PC-9 (cell line): ENCODE results near the gene USP43. TPM values are rescaled to one million over a fixed set of nuclear protein-coding genes. Genes with fewer than 3 reads are reported as not detected.
A peak's percentile ranks its signal among the peaks of the same experiment; 100 is the strongest.

Experiments used
- BruUV-seq: library from RNA; stranded (reverse); fragments of 400-500 nt; replicated peaks from 2 replicates; lab custom pipeline; 2021; lab: Mats Ljungman, UMichigan
- CTCF ChIA-PET: fragments of 300-600 bp; sonication (Branson Sonifier 250); formaldehyde crosslinking; loops from one replicate; lab custom pipeline; 2022; ENCODE audit warnings: antibody characterized with exemption; lab: Charles Lee
- POLR2A ChIA-PET: fragments of 300-600 bp; sonication (Branson Sonifier 250); formaldehyde crosslinking; loops from one replicate; lab custom pipeline; 2022; ENCODE audit warnings: antibody characterized with exemption; ENCODE audit not compliant: unreplicated experiment; lab: Charles Lee
- DNase-seq, 2 experiments: peaks; one replicate each; pipeline versions ENCODE4 v3.0.0 to v3.0.0-alpha.2; 2015 to 2022; ENCODE audit warnings: mixed read lengths in 1 of 2
- H2AFZ ChIP-seq: fragments of 200-600 bp; sonication (generic); 2 replicates; pipeline ENCODE4 v1.8.1; 2017; ENCODE audit warnings: antibody characterized with exemption
- H3F3A ChIP-seq: fragments of 200-600 bp; sonication (generic); 2 replicates; pipeline ENCODE4 v1.8.1; 2017; ENCODE audit warnings: antibody characterized with exemption, mild to moderate bottlenecking, low read depth; ENCODE audit not compliant: insufficient read depth
- H3K27ac ChIP-seq: fragments of 200-600 bp; sonication (generic); 2 replicates; pipeline ENCODE4 v1.6.1; 2016; ENCODE audit warnings: mixed run types
- H3K27me3 ChIP-seq: fragments of 200-600 bp; sonication (generic); 2 replicates; pipeline ENCODE4 v1.6.1; 2016; ENCODE audit warnings: low read depth, mixed run types; ENCODE audit not compliant: insufficient read depth
- H3K36me3 ChIP-seq: fragments of 200-600 bp; sonication (generic); 2 replicates; pipeline ENCODE4 v1.6.1; 2016; ENCODE audit warnings: low read depth, mixed run types
- H3K4me1 ChIP-seq: fragments of 200-600 bp; sonication (generic); replicated peaks from 2 replicates; pipeline ENCODE4 v1.6.1; 2016; ENCODE audit warnings: mixed run types; ENCODE audit not compliant: insufficient read depth
- H3K4me2 ChIP-seq: fragments of 200-600 bp; sonication (generic); 2 replicates; pipeline ENCODE4 v1.6.1; 2017; ENCODE audit warnings: mixed run types
- H3K4me3 ChIP-seq: fragments of 200-600 bp; sonication (generic); 2 replicates; pipeline ENCODE4 v1.6.1; 2016; ENCODE audit warnings: mixed run types
- H3K79me2 ChIP-seq: fragments of 200-600 bp; sonication (generic); 2 replicates; pipeline ENCODE4 v1.6.1; 2017; ENCODE audit warnings: low read depth, mixed run types
- H3K9me2 ChIP-seq: fragments of 200-600 bp; sonication (generic); 2 replicates; pipeline ENCODE4 v1.8.1; 2017; ENCODE audit warnings: mild to moderate bottlenecking; ENCODE audit not compliant: insufficient read depth
- H3K9me3 ChIP-seq: fragments of 200-600 bp; sonication (generic); 2 replicates; pipeline ENCODE4 v1.8.1; 2016; ENCODE audit warnings: low read depth; ENCODE audit not compliant: insufficient read depth
- H4K20me1 ChIP-seq: fragments of 200-600 bp; sonication (generic); 2 replicates; pipeline ENCODE4 v1.8.1; 2017; ENCODE audit not compliant: insufficient read depth
- CTCF ChIP-seq: fragments of 200-600 bp; sonication (generic); conservative IDR thresholded peaks from 2 replicates; pipeline ENCODE4 v1.6.1; 2017; ENCODE audit warnings: mixed run types, antibody characterized with exemption, mild to moderate bottlenecking, moderate library complexity
- EZH2 ChIP-seq: fragments of 200-600 bp; sonication (generic); IDR thresholded peaks from 2 replicates; pipeline ENCODE4 v1.8.0; 2017; ENCODE audit warnings: antibody characterized with exemption, low read depth
- intact Hi-C: fragments of 100-400 bp; cut with micrococcal nuclease; formaldehyde crosslinking; loops from one replicate; pipeline ENCODE4 v1.10.0; 2022; ENCODE audit not compliant: unreplicated experiment
- total RNA-seq: library from RNA; stranded (reverse); gene quantifications from 2 replicates; pipeline ENCODE4 v1.2.3, GENCODE V29; 2021

The USP43 gene
- total RNA-seq, 1 experiment from 2014 or later, result 16.0 TPM

DNA sequence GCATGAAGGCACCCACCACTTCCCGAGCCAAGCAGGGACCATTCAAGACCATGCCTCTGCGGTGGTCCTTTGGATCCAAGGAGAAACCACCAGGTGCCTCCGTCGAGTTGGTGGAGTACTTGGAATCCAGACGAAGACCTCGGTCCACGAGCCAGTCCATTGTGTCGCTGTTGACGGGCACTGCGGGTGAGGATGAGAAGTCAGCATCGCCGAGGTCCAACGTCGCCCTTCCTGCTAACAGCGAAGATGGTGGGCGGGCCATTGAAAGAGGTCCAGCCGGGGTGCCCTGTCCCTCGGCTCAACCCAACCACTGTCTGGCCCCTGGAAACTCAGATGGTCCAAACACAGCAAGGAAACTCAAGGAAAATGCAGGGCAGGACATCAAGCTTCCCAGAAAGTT is 82.7 kb downstream of the USP43 start:
- Histone ChIP-seq H3K9me3 (no peaks in the 10 kb centered on the region), H3F3A (no peaks in the 10 kb centered on the region), H3K4me3 (no peak overlapping the region), H2AFZ (no peak overlapping the region), H3K27me3 (no peaks in the 10 kb centered on the region), H3K36me3 (no peaks in the 10 kb centered on the region), H3K9me2 (no peaks in the 10 kb centered on the region), H3K4me2 (no peak overlapping the region), H3K79me2 (no peaks in the 10 kb centered on the region), H3K27ac (no peak overlapping the region), H4K20me1 (no peaks in the 10 kb centered on the region), H3K4me1 (peaks cover 6% of the 10 kb centered on the region)
- intact Hi-C loops, result loop anchor here (2.0 to 10.0 kb wide), 2 partner anchors 83 to 887 kb away; partner anchors contain the start of gene USP43
- CTCF ChIA-PET, result no interaction called here
- no peak for DNase-seq
- no peak for TF ChIP-seq EZH2
- TF ChIP-seq CTCF, result no peak
- BruUV-seq, result no TSS peak
- POLR2A ChIA-PET, result interaction anchor here (0.6 kb wide), 1 partner anchor 45 kb away, joined by 12 read pairs; no protein-coding TSS in a partner anchor

- H3F3A ChIP-seq, result no peaks in the 10 kb centered on the region
- no peaks in the 10 kb centered on the region for H3K9me2 ChIP-seq
- ChIA-PET POLR2A (no interaction called here), CTCF (interaction anchor here (0.6 to 1.6 kb wide), 8 partner anchors 9 to 201 kb away, joined by 3 to 4 read pairs (median 3); no protein-coding TSS in a partner anchor)
- H4K20me1 ChIP-seq, result no peaks in the 10 kb centered on the region
- no peaks in the 10 kb centered on the region for H3K36me3 ChIP-seq
- TF ChIP-seq CTCF (no peak), EZH2 (no peak)
- H3K4me3 ChIP-seq, result no peak overlapping the region
- intact Hi-C loops, result loop anchor here (2.0 to 10.0 kb wide), 2 partner anchors 84 to 886 kb away; partner anchors contain the start of gene USP43
- H3K79me2 ChIP-seq, result no peaks in the 10 kb centered on the region
- no TSS peak for BruUV-seq
- no peak overlapping the region for H3K27ac ChIP-seq
- H3K4me2 ChIP-seq, result no peak overlapping the region
- no peak overlapping the region for H2AFZ ChIP-seq
- no peaks in the 10 kb centered on the region for H3K9me3 ChIP-seq
- H3K27me3 ChIP-seq, result no peaks in the 10 kb centered on the region
- H3K4me1 ChIP-seq, result peaks cover 6% of the 10 kb centered on the region
- no peak for DNase-seq
Observed at GRCh38 chr17:9728564-9728963, 83.2 kb downstream of the USP43 start.

DNA sequence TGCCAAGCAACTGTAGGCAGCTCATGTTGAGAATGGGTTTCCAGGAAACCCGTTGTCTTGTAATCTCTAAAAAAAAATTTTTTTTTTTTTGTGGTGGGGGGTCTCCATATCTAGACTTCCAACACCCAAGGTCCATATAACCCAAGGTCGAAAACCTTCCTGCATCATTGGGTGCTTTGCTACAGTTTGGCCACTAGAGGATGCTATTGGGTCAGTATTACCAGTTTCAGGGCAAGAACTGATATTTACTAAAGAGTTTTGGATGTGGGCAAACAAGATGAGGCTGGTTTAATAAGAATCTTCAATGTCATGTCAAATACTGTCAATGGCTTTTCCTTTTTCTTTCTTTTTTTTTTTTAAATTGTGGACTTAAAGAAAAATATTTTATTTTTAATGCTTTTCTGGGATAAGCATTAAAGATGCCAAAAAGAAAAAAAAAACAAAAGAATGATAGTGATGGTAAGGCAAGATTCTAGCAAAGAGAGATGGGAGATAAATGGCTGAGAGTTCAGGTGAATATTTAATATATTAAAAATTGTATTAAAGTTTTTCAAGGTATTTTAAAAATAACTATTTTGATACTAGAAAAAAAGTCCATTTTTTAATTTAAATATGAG is 83.8 kb downstream of the USP43 start:
- Histone ChIP-seq H4K20me1 (no peaks in the 10 kb centered on the region), H3K36me3 (no peaks in the 10 kb centered on the region), H3K4me2 (no peak overlapping the region), H3F3A (no peaks in the 10 kb centered on the region), H2AFZ (no peak overlapping the region), H3K9me2 (no peaks in the 10 kb centered on the region), H3K79me2 (no peaks in the 10 kb centered on the region), H3K9me3 (no peaks in the 10 kb centered on the region), H3K4me3 (no peak overlapping the region), H3K27ac (no peak overlapping the region), H3K27me3 (no peaks in the 10 kb centered on the region), H3K4me1 (peaks cover 6% of the 10 kb centered on the region)
- intact Hi-C loops, result loop anchor here (1.0 to 10.0 kb wide), 5 partner anchors 84 to 886 kb away; partner anchors contain the start of gene USP43
- ChIA-PET CTCF (interaction anchor here (0.6 to 1.6 kb wide), 10 partner anchors 10 to 208 kb away, joined by 3 to 5 read pairs (median 3); no protein-coding TSS in a partner anchor), POLR2A (no interaction called here)
- no TSS peak for BruUV-seq
- TF ChIP-seq EZH2, result no peak
- peak; percentile 95 for TF ChIP-seq CTCF
- peak; percentile 29 to 47 for DNase-seq
